GM23338 (cell line): Measurements from ENCODE around the gene DCPS.

Source experiments
- EZH2 ChIP-seq: fragments of 200-600 bp; sonication (generic); IDR thresholded peaks from one replicate; pipeline ENCODE4 v1.8.0; 2017; ENCODE audit warnings: antibody characterized with exemption, mild to moderate bottlenecking, low read depth; ENCODE audit not compliant: unreplicated experiment
- POLR2AphosphoS5 ChIP-seq: IDR thresholded peaks from 2 replicates; pipeline ENCODE4 v1.6.1; 2016; ENCODE audit warnings: antibody characterized with exemption, low read depth
- TF ChIP-seq, protein P1 (sequence below), 2 experiments: fragments of 200-600 bp in 1 of 2; sonication (generic) in 1 of 2; conservative IDR thresholded peaks; 2 replicates each; pipeline versions ENCODE4 v1.5.1 to v1.6.1; 2016 to 2017; ENCODE audit warnings: antibody characterized with exemption in 2 of 2, low read depth in 2 of 2, mild to moderate bottlenecking in 2 of 2, moderate library complexity in 1 of 2

DNA sequence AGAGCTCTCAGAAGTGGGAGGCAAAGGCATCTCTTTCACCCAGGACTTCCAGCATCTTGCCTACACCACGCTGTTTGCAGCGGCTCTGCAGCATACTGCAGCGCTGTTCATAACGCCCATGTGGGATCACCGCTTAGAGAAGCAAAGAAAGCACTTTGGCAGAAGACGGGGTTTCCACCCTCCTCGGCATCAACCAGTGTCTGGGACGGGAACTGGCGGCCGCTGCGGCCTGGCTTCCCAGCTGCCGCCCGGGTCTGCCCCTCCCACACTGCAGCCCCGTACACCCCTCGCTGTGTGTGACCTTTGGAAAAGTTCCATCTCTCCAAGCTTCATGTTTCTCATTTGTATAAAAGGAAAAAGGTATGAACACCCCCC is 21.5 kb upstream of the DCPS start:
- TF ChIP-seq, protein P1, sequence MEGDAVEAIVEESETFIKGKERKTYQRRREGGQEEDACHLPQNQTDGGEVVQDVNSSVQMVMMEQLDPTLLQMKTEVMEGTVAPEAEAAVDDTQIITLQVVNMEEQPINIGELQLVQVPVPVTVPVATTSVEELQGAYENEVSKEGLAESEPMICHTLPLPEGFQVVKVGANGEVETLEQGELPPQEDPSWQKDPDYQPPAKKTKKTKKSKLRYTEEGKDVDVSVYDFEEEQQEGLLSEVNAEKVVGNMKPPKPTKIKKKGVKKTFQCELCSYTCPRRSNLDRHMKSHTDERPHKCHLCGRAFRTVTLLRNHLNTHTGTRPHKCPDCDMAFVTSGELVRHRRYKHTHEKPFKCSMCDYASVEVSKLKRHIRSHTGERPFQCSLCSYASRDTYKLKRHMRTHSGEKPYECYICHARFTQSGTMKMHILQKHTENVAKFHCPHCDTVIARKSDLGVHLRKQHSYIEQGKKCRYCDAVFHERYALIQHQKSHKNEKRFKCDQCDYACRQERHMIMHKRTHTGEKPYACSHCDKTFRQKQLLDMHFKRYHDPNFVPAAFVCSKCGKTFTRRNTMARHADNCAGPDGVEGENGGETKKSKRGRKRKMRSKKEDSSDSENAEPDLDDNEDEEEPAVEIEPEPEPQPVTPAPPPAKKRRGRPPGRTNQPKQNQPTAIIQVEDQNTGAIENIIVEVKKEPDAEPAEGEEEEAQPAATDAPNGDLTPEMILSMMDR (conservative IDR thresholded peaks at IDR 0.05; ENCODE audit: low read depth in 2 of 2): no peak
- no peak; the same call in 1 of the 2 replicates for TF ChIP-seq POLR2AphosphoS5
- TF ChIP-seq EZH2: no peak
